Pulmonary artery endothelial cell (primary cell): Measurements from ENCODE around the gene KPNB1. TPM values are rescaled to one million over a fixed set of nuclear protein-coding genes. Genes with fewer than 3 reads are reported as not detected.
"Not testable (repeated sequence)": the region's sequence is repeated elsewhere in the genome, so short reads cannot be mapped to it uniquely, and the experiment has no call there.

Experiments
- DNase-seq: peaks from one replicate; pipeline ENCODE4 v3.0.0-alpha.2; 2011; ENCODE audit warnings: low read depth, low spot score
- total RNA-seq: library from RNA; depleted of rRNA; stranded (reverse); fragments of >200 nt; gene quantifications from 2 replicates; pipeline ENCODE4 v1.2.3, GENCODE V29; 2014

Gene KPNB1
- total RNA-seq, 1 donor from 2014 or later = 352 TPM

DNA sequence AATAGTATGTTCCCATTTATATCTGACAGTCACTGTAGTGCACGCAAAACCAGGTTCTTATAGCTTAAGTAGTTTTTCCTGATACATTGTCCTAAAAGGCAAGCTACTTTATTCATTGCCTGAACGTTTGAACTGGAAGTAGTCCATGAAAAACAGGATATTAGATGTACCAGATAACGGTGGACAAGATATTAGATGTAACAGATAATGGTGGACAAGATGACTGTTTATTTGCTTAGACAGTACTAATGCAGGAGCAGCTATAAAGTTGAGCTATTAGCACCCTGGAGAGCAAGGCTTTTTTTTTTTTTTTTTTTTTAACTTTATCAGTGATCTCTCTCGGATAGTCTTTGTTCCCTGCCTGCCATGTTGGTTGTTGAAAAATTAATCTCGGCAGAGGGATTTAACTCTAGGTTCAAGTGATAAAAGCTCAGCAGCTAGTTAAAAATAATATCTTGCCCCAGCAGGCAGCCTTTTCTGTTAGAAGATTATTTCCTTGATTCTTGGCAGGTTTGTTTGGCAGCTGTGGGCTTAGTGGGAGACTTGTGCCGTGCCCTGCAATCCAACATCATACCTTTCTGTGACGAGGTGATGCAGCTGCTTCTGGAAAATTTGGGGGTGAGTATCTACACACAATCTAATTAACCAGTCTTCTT is 26.9 kb downstream of the KPNB1 start:
- no peak for DNase-seq

DNA sequence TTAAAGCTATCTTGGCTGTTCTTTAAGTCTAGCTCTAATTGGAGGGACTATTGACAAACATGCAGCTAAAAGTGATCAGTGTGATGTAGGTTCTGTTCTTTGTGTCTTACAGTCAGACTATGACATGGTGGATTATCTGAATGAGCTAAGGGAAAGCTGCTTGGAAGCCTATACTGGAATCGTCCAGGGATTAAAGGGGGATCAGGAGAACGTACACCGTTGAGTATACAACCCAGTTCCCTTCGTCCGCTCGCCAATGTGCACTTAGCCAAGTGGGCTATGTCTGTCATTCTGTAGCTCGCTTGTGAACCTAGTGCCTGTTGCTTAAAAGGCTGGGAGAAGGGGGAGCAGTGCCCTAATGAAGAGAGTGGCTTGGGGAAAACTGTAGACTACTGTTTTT is 28.5 kb downstream of the KPNB1 start:
- no peak for DNase-seq

DNA sequence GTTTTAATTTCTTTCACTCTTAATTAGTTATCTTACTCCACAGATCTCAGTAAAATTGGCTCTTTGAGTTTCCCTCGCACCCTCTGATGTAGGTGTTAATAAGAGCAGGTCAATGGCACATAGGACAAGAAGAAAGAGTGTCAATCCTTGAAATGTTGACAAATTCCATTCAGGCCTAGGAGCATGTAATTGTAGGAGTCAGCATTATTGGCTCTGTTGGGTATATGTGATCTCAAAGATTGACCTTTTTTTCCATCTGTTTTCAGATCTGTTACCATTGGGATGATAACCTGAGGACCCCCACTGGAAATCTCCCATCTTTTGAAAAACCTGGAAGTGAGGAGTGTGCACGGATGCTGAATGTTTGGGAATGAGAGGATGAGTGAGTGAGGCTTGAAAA is 32.4 kb downstream of the KPNB1 start:
- no peak for DNase-seq

DNA sequence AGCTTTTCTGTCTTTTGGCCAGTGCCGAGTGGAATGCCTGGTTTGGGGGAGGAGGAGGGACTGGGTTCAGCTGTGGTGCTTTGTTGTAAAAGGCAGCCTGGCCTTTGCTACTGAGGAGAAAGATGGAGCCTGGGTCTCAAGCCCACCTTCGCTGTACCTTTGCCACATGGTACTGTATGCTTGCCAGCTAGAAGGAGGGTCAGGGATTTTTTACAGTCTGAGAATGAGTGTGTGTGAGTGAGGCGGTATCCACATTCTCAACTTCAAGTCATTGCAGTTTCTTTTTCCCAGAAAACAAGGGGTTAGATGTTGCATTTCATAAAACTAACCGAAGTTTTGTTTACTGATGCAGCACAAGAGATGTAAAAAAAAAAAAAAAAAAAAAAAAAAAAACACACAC is 33.0 kb downstream of the KPNB1 start:
- DNase-seq = not testable (repeated sequence)

DNA sequence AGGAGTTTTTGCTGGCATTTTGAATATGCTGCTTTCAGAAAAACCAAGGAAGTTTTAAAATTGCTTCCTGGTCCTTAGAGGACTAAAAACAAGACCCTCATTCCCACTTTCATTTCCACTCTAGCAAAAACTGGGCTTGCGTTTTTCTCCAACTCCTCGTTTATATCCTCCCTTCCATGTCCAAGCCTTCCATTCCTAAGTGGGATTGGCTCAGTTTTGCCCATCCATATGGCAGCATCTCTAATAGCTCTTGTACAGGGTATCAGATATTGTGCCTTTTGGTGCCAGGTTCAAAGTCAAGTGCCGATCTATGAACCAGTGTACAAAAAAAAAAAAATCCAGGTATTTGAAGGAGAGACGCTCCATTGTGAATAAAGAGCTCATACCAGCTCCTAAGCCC is 34.3 kb downstream of the KPNB1 start:
- DNase-seq = no peak

DNA sequence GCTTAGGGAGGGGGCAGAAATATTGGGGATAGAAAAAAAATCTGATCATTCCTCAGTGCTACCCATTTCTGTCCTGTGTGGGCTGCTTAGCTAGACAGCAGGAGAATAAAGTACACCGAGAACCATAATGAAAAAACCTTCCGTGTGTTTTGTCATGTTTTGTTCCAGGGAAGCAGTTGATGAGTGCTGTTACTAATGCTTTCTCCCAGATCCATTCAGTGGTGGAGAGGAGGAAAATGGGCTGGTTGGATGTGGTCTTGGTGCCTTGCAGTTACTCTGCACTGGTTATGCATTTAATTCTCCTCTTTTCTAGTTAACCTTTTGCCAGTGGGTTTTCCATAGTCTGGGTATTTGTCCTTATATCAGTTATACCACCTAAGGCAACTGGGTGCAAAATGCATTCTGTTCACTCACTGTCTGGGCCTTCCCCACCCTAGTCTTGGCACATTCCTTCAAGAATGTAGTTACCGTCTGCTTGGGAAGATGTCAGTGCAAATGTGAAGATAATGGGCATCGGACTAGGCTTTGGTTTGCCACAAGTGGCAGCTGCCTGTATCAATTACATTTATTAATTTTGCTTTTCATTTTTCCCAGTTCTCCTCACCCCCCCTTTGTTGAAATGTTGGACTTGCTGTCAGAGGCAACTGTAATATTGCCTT is 34.9 kb downstream of the KPNB1 start:
- no peak for DNase-seq

DNA sequence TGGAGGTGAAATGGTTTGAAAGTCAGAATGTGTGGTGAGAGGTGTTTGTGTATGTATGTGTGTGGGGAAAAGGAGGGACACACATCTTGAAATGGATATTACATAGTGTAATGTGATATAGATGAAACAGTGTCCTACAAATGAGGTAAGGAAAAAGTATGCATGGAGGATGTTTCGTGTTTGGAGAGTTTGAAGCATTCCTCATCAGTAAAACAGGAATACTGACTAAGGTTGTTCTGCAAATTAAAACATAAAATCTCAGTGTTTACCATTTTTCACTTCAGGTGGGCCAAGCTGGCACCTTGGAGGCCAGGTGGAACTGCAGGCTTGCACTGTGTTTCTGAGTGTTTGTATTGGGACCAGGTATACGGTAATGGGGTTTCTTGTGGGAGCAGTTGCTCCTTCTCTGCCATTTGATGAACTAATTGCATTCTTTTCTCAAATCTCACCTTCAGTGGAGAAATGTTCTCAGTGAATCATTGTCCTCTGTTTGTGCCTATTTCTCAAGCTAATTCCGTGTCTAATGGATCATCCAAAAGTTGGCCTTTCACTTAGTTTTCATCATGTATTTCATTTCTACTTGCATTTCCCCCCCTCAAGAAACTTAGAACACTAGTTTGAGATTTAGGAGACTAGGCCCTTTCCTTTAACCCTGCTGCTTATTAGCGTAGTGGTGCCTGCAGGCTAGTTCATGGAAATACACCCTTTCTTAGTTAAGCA is 36.0 kb downstream of the KPNB1 start:
- DNase-seq = no peak

DNA sequence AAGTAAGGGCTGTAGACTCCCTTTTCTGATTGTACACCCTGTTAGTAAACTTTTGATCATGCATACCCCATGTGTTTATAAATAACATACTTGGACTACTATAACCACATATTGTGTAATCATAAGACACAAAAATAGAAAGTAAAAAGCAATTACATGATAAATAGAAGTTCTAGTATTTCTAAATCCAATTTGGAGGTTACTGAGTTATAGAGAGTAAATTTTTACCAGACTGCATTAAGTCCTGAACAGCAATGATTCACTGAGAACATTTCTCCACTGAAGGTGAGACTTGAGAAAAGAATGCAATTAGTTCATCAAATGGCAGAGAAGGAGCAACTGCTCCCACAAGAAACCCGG is 36.5 kb downstream of the KPNB1 start:
- DNase-seq = no peak

DNA sequence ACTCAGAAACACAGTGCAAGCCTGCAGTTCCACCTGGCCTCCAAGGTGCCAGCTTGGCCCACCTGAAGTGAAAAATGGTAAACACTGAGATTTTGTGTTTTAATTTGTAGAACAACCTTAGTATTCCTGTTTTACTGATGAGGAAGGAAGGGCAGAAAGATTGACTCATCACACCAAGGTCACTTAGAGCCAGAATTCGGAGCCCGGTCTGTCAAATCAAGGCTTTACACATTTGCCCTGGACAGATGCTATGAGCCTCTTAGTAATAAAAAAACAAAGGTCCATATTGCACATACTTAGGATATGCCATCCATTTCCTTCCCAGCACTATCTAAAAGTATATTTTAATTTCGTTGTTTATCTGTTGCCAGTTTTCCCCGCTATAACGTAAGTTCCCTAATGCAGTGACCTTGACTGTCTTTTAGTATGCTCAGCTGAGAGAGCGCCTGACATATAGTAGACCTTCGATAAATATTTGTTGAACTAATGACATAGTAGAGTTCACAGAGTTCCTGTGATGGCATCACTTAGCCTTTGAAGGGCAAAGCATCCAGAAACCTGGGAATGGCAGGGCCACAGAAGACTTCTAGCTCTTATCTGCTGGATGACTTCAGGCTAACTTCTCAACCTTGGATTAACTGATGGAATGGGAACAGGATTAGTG is 37.1 kb downstream of the KPNB1 start:
- DNase-seq = no peak

DNA sequence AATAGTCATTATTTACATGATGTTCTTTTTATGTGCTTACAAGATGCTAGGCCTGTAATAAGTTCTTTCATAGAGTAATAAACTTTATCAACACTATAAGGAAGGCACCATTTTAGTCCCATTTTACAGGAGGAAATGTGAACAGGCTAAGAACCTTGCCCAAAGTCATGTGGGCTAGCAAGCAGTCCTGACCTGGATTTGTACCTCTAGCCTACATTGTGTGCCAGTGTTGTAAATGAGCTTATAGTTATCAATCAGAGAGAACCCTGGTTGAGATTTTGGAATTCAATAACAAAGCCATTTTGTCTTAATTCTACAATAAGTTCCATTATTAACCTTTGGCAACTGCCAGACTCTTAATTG is 37.6 kb downstream of the KPNB1 start:
- DNase-seq = no peak

DNA sequence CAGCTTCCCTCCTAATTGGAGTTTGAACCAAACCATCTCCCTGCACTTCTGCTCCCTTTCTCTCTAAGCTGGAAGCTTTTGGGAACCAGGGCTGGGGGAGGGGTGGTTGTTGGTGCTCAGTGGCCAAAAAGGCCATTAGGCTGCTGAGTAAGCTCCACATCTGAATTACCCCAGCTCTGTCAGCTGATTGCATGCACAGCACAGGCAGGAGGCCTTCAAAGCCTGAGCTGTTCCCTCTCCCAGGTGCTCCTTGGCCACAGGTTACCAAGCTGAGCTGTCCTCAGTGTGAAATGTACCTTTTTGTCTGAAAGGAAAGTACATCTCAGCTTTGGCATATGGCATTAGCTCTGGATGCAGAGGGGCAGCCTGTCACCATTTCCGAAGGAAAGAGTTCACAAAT is 38.0 kb downstream of the KPNB1 start:
- DNase-seq = no peak

DNA sequence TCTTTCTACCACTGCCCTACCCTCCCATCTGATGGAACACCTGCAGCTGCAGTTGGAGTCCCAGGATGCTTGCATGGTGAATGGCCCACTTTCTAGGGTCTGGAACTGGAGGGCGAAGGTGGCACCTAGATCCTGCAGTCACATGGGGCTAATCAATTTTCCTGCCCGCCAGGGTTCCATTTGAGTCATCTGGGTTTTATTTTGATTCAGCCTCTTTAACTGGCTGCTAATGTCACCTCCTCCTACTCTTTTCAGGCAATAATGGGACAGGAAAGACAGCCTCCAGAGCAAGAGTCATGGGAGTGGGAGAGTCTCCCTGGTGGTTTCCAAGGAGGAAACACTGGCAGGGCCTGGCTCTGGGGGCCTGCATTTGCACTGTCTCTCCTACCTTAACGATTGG is 40.4 kb downstream of the KPNB1 start:
- no peak for DNase-seq

DNA sequence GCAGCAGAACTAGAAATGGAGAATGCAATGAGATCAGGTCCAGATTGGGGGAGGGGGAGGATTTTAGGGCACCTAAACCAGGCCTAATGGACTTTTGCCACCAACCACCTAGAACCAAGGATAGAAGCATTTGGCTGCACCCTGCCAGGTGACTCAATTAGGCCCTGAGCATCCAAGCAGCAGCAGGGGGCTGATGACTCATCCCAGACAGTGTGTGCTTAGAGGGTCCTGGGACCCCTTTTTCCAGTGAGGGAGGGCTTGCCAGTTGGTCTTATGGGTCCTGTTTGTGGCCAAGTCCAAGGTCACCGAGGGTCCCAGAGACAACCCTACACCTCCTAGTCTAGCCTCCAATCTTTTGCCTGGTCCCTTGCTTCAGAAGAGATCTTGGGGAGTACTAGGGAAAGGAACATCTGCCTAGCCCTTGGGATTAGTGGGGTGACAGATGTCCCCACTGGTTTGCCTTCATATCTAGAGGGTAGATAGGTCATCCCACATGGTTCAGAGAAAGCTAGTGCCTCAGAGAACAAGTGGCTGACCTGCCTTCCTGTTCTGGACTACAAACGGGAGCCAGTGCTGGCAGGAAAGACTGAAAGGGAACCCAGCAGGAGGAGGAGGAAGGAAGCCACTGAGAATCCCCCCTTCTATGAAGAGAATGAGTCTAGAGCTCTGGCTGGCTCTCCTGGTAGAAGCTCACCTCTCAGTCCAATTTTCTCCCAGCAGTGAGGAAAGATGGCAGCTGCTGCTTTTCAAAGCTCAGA is 42.6 kb downstream of the KPNB1 start:
- no peak for DNase-seq

DNA sequence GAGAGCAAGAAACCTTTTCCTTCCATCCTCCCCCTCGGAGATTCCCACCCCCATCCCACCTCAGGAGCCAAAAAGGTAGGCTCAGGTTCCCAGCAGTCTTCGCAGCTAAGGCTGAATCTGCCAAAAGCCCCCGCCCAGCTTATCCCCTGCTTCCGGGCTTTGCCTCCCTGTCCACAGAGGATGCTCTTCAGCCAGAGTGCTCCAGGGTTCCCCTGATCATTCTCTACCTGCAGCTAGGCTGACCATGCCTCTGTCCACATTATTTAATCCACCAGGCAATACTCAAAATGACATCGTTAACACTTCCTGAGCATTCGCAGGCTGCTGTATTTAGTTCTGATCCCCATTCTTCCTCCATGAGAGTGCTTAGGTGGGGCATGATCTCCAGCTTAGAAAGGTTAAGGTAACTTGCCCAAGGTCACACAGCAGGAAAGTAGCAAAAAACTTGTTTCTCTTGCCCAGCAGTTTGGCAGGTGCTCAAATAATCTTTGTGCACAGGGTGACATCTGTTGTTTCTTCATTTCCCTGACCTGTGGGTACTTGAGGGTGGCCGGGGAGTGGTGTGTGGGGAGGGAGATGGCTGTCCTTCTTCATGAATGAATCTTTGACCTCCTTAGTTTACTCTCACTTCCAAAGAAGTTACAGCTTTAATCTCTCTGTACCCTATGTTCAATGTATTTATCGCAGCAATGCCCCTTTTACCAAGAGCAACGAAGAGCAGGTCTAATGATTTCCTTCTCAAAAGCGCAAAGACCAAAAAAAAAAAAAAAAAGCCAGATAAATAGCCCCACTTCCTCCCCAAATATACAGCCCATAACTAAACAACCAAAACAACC is 43.4 kb downstream of the KPNB1 start:
- no peak for DNase-seq

DNA sequence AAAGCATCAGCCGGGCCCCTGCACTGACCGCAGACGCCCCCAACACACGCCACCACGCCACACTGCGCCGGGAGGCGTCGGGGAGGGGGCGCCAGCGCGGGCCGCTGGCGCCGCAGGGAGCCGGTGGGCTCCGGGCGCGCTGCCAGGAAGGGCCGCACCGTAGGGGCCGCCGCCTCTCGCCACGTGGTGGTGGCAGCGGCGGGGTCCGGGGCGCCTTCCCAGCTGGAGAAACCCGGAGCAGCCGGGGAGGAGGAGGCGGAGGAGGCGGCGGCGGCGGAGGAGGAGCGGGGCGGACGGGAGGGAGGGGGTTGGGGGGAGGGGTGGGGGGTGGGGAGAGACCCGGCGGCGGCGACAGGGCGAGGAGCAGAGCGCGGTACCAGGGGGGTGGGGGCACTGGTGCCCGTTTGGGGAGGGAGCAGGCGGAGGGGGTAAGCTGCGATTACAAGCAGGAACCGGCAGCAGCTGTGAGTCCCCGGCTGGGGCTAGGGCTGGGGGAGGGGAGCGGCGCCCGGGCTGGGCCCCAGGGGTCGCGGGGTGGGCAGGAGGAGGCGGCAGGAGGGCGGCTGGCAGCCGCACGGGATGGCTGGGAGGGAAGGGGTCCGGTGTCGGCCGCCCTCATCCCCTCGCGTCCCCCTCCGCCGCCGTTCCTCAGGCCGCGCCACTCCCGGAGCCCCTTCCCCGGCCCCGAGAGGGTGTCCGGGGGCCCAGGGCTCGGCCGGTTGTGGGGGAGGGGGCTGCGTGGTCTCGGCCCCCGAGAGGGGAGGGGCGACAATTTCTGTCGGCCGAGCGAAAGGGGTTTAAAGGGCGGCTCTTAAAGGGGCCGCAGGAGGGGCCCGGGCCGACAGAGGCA is 44.2 kb downstream of the KPNB1 start, which contains the start of gene TBKBP1:
TBKBP1 (plus strand) TSS at position 431 of the 850 bp plus-strand sequence. CDS start 1,952 bp downstream, outside the sequence.
- DNase-seq = no peak

DNA sequence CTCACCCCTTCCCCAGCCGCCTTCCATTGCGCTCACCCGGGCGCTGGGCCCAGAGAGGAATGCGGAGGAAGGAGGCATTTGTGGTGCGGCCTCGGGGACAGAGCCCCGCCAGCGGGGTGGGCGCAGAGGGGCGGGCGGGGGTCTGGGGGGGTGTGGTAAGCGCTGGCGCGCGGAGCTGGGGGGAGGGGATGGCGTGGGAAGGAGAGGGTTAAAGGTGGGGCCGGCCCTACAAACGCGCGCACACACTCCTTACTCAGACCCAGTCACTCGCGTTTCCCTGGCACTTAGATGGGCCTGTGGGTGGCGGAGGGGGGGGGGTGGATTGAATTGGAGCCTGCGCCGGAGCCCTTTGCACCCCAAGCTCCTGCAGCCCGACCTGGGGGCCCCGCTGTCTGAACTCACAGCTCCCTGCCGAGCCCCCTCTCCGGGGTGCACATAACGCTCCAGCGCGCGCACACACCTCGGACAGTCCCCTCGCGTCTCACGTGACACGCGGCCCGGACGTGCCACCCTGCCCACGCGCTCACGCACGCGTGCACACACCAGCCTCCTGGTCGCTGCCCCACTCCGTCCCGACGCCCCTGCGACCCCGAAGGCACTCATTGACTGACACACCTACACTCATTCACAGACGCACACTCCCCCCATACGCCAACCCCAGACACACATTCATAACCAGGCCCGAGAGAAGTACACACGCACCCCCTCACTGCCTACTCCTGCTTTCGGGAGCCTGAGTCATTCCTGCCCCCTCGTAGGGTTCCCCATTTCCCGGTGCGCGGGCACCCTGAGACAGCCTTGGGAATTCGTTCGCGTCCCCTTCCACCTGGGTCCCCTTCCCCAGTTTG is 45.1 kb downstream of the KPNB1 start:
- no peak for DNase-seq

DNA sequence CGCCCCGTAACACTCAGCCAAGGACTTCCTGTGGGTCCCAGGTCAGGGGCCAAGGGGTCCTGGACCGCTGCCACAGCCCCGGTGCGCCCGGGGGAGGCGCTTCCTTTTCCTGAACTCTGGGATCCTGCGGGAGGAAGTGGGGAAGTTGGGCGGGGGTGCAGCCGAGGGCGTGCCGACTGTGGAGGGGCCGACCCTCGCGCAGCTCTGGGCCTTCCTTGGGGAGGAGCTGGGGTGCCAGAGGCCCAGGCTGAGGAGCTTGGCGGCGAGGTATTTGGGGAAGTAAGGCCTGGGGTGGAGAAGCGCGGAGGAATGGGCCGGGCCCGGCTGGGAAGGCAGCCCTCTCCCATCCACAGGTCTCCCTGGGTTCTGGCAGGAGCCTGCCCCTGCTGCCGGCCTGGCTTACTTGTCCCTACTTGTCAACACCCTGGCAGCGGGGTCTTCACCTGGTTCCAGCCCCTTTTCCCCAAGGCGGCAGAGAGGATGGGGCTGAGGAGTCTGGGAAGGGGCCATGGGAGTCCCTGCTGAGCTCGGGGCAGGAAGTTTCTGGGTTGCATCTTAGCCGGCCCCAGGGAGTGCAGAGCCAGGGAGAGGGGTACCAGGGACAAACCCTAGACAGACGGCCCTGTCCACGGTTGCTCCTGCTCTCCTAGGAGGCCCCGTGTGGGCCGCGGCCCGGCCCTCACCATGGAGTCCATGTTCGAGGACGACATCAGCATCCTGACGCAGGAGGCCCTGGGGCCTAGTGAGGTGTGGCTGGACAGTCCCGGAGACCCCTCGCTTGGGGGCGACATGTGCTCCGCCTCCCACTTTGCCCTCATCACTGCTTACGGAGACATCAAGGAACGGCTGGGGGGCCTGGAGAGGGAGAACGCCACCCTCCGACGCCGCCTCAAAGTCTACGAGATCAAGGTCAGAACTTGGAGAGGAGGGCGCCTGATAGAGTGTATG is 46.0 kb downstream of the KPNB1 start:
- DNase-seq = no peak
